Activated naive CD4-positive, alpha-beta T cell treated with anti-CD3 and anti-CD28 coated beads for 36 hours (primary cell): ENCODE results near the gene UNC119B. TPM values are rescaled to one million over a fixed set of nuclear protein-coding genes. Genes with fewer than 3 reads are reported as not detected.

Experiments used
- CTCF ChIA-PET: fragments of 350-600 bp; sonication (Branson Sonifier 250); formaldehyde crosslinking; loops from one replicate; lab custom pipeline; 2021; ENCODE audit warnings: antibody characterized with exemption; lab: Charles Lee
- DNase-seq: peaks from one replicate; pipeline ENCODE4 v3.0.0-alpha.2; 2020
- H3K27ac Mint-ChIP-seq: one replicate; pipeline ENCODE4 v1.8.0; 2021; ENCODE audit warnings: mild to moderate bottlenecking, mixed read lengths
- H3K27me3 Mint-ChIP-seq: one replicate; pipeline ENCODE4 v1.8.0; 2021; ENCODE audit warnings: low read depth, mixed read lengths
- H3K36me3 Mint-ChIP-seq: one replicate; pipeline ENCODE4 v1.8.0; 2021; ENCODE audit warnings: low read depth, mixed read lengths
- H3K4me1 Mint-ChIP-seq: one replicate; pipeline ENCODE4 v1.8.0; 2021; ENCODE audit warnings: low read depth, mixed read lengths
- H3K4me3 Mint-ChIP-seq: one replicate; pipeline ENCODE4 v1.8.0; 2021; ENCODE audit warnings: mild to moderate bottlenecking, moderate library complexity, mixed read lengths
- H3K9me3 Mint-ChIP-seq: one replicate; pipeline ENCODE4 v1.8.0; 2021; ENCODE audit warnings: mixed read lengths
- intact Hi-C: fragments of 100-400 bp; cut with micrococcal nuclease; formaldehyde crosslinking; loops from one replicate; pipeline ENCODE4 v1.15.1; 2023
- total RNA-seq, 2 experiments: library from RNA; stranded (reverse); gene quantifications; one replicate each; pipeline ENCODE4 v1.2.3, GENCODE V29; 2021

UNC119B gene
- total RNA-seq, 2 experiments from 2014 or later, result 31.9 to 32.6 TPM

DNA sequence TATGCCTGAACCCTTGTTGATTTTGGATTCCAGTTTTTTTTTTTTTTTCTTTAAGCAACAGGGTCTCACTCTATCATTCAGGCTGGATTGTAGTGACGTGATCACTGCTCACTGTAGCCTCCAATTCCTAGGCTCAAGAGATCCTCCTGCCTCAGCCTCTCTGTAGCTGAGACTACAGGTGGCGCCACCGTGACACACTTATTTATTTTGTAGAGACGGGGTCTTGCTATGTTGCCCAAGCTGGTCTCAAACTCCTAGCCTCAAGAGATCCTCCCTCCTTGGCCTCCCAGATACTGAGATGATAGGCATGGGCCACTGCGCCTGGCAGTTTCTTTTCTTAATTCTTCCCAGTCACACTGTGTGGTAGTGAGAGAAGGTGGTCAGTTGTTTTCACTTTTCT lies 40.5 kb downstream of the UNC119B start:
- CTCF ChIA-PET, result interaction anchor here (0.6 to 1.4 kb wide), 5 partner anchors 16 to 231 kb away, joined by 3 to 5 read pairs (median 4); no protein-coding TSS in a partner anchor
- Mint-ChIP-seq H3K27me3 (peaks cover 2% of the 10 kb centered on the region), H3K36me3 (peaks cover 1% of the 10 kb centered on the region), H3K4me1 (no peaks in the 10 kb centered on the region), H3K9me3 (peaks cover 5% of the 10 kb centered on the region), H3K27ac (no peak overlapping the region), H3K4me3 (no peak overlapping the region)
- intact Hi-C loops, result loop anchor here (1.0 kb wide), 1 partner anchor 220 kb away; no protein-coding TSS in a partner anchor
- DNase-seq, result peak; percentile 45

DNA sequence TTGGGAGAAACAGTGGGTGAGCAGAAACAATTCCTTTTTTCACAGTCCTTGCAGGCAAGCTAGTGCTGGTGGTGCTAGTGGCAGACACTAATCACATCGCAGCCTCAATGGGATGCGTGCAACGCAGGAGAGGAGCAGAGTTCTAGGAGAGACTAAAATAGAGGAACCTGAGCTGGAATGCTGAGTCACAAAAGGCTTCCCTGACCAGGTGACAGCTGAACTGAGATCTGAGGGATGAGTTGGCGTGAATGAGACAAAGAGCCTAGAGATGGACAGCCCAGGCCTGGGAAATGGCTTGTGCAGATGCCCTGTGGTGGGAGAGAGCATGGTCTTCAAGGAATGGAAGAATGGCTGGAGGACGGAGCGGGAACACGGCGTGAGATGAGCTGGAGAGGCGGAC lies 41.1 kb downstream of the UNC119B start:
- peaks cover 2% of the 10 kb centered on the region for H3K27me3 Mint-ChIP-seq
- H3K9me3 Mint-ChIP-seq, result peaks cover 5% of the 10 kb centered on the region
- intact Hi-C loops, result no loop called here
- H3K4me1 Mint-ChIP-seq, result no peaks in the 10 kb centered on the region
- peaks cover 1% of the 10 kb centered on the region for H3K36me3 Mint-ChIP-seq
- no peak overlapping the region for H3K4me3 Mint-ChIP-seq
- no peak overlapping the region for H3K27ac Mint-ChIP-seq
- no peak for DNase-seq
- CTCF ChIA-PET, result no interaction called here

DNA sequence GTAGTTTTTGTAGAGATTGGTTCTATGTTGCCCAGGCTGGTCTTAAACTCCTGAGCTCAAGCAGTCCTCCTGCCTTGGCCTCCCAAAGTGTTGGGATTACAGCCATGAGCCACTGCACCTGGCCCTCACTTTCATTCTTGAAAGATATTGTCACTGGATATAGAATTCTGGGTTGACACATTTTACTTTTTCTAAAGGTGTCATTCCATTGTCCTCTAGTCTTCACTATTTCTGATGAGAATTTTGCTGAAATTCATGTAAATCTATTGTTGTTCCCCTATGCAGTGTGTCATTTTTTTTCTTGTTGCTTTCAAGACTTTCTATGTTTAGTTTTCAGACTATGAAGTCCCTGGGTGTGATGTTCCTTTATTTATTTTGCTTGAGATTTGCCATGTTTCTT lies 44.5 kb downstream of the UNC119B start:
- intact Hi-C loops, result no loop called here
- H3K36me3 Mint-ChIP-seq, result peaks cover 1% of the 10 kb centered on the region
- peaks cover 2% of the 10 kb centered on the region for H3K27me3 Mint-ChIP-seq
- H3K4me1 Mint-ChIP-seq, result peaks cover 5% of the 10 kb centered on the region
- DNase-seq, result no peak
- H3K27ac Mint-ChIP-seq, result no peak overlapping the region
- H3K9me3 Mint-ChIP-seq, result peaks cover 5% of the 10 kb centered on the region
- H3K4me3 Mint-ChIP-seq, result no peak overlapping the region
- CTCF ChIA-PET, result no interaction called here

DNA sequence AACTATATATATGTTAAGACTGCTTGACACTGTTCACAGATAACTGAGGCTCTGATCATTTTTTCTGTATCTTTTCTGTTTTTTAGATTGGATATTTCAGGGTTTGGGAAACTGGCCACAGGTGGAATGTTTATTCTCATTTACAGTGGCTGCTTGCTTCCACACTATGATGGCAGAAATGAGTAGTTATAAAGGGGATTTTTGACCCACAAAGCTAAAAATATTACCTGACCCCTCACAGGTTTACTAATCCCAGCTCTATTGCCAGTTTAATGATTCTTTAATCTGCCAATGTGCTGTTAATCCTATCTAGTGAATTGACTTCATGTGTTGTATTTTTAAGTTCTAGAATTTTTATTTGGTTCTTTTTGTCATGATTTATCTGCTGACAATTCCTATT lies 45.0 kb downstream of the UNC119B start:
- DNase-seq, result no peak
- no peak overlapping the region for H3K27ac Mint-ChIP-seq
- no peak overlapping the region for H3K4me3 Mint-ChIP-seq
- H3K9me3 Mint-ChIP-seq, result peaks cover 5% of the 10 kb centered on the region
- CTCF ChIA-PET, result no interaction called here
- intact Hi-C loops, result no loop called here
- peaks cover 1% of the 10 kb centered on the region for H3K36me3 Mint-ChIP-seq
- peaks cover 5% of the 10 kb centered on the region for H3K4me1 Mint-ChIP-seq
- peaks cover 2% of the 10 kb centered on the region for H3K27me3 Mint-ChIP-seq

DNA sequence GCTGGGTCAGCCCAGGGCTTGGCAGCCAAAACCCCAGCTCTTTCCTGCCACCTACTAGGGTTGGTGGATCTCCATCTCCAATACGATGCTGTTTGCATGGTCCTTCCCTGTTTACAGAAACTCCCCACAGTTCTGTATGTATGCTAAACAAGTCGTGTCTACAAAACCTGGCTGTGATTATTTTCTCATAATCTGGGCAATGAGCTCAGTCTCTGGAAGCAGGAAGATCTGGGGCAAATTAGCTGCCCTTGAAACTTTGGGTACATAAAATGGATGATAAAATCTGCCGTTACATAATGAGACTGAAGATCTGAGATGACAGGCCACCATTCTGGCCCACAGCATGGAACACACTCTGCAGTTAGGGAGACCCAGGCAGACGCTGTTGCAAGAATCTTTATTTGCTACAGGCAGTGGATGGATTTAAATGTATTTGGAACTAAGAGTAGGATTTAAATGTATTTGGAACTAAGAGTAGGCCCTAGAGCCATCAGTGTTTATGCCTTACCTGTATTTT lies 47.0 kb downstream of the UNC119B start:
- no peak overlapping the region for H3K27ac Mint-ChIP-seq
- H3K9me3 Mint-ChIP-seq, result peaks cover 5% of the 10 kb centered on the region
- CTCF ChIA-PET, result interaction anchor here (0.8 kb wide), 1 partner anchor 336 kb away, joined by 3 read pairs; no protein-coding TSS in a partner anchor
- intact Hi-C loops, result no loop called here
- peaks cover 2% of the 10 kb centered on the region for H3K27me3 Mint-ChIP-seq
- H3K4me1 Mint-ChIP-seq, result peaks cover 10% of the 10 kb centered on the region
- no peak overlapping the region for H3K4me3 Mint-ChIP-seq
- no peak for DNase-seq
- H3K36me3 Mint-ChIP-seq, result peaks cover 1% of the 10 kb centered on the region

DNA sequence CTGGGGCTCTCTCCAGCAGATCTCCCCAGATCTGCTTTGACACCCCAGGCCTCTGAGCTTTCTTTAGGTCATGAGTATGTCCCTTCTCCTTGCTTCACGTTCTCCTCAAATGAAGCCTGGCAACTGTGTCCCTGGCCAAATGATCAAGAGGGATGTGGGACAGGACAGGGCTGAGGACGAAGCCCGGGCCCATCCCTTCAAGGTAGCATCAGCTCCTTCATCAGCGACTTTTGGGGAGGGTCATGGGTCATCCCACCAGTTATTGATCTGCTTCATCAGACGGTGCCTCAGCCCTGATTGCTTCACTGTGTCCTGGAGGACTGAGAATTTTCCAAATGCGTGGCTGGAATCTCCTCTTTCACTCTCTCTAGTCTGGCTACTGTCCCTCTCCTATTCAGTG lies 47.7 kb downstream of the UNC119B start:
- Mint-ChIP-seq H3K9me3 (peaks cover 5% of the 10 kb centered on the region), H3K27me3 (peaks cover 2% of the 10 kb centered on the region), H3K4me1 (peaks cover 11% of the 10 kb centered on the region), H3K4me3 (no peak overlapping the region), H3K36me3 (peaks cover 2% of the 10 kb centered on the region), H3K27ac (no peak overlapping the region)
- intact Hi-C loops, result no loop called here
- DNase-seq, result no peak
- CTCF ChIA-PET, result interaction anchor here (0.6 to 0.8 kb wide), 2 partner anchors 185 to 335 kb away, joined by 3 read pairs; no protein-coding TSS in a partner anchor

DNA sequence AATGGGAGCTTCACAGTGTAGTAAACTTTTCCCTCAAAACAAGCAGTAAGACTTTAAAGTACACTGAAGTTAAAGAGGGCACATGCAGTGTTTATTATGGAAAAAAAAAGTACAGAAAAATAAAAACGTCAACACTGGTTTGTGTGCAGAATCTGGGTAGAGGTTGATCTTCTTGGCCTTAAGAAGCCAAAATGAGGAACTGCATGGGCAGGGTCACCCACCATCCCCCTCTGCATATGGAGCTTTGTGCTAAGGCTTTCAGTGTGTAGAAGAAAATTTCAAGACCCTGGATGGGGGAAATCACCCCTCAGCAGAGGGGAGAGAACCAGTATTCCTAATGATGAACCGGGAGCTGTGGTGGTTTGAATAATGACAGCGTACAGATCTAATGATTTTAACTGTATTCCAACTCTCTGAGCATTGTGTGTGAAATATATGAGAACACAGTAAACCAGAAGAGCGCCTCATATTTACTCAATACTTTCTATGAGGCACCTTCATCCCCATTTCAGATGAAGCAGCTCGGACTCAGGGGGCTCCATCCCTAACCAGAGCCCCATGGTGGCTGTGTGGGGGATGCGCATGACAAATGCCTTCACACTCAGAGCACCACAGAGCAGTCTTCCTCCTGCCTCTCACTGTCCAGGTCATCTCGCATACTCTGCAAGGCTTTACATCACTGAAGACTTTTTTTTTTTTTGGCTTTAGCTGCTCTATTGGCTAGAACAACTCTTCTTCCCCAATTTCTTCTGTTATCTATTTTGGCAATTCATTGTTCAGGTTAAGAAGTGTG lies 48.7 kb downstream of the UNC119B start:
- Mint-ChIP-seq H3K9me3 (peaks cover 3% of the 10 kb centered on the region), H3K27me3 (peaks cover 2% of the 10 kb centered on the region), H3K4me3 (no peak overlapping the region), H3K27ac (no peak overlapping the region), H3K36me3 (peaks cover 1% of the 10 kb centered on the region), H3K4me1 (peaks cover 11% of the 10 kb centered on the region)
- no peak for DNase-seq
- intact Hi-C loops, result no loop called here
- CTCF ChIA-PET, result no interaction called here

DNA sequence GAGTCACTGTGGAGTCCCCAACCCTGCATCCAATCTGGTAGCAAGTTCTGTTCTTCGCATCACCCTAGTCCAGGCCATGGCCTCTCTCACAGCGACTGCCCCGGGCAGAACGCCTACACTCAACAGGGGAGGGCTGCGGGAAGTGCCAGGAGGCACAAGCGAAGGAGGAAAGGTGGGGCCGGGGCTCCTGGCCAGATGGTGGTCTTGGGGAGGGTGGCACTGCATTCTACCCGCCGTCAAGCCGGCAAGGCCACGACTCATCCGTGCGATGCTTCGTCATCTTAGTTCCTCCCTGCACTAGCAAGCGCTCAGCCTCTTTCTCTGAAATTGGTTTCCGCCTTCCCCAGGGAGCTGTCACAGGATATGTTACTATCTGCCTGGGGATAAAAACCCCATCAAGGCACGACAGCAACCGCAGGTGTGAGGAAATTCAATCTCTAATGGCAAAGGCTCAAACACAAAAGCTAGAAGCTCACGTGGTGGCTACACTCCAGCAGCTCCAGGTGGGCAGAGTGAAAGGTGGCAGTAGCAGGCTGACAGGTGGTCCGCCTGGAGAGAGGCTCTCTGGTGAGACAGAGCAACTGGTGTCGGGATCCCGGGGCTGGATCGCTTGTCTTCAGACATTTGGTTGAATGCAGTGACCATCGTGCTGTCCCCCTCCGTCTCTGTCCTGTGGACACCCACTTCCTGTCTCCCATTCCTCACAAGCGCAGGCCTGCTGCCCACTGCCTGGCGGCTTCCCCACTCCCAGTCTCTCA lies 49.5 kb downstream of the UNC119B start:
- H3K27ac Mint-ChIP-seq, result no peak overlapping the region
- H3K27me3 Mint-ChIP-seq, result peaks cover 2% of the 10 kb centered on the region
- peaks cover 11% of the 10 kb centered on the region for H3K4me1 Mint-ChIP-seq
- CTCF ChIA-PET, result no interaction called here
- peaks cover 1% of the 10 kb centered on the region for H3K36me3 Mint-ChIP-seq
- intact Hi-C loops, result no loop called here
- no peak overlapping the region for H3K4me3 Mint-ChIP-seq
- H3K9me3 Mint-ChIP-seq, result peaks cover 3% of the 10 kb centered on the region
- DNase-seq, result peak; percentile 44

DNA sequence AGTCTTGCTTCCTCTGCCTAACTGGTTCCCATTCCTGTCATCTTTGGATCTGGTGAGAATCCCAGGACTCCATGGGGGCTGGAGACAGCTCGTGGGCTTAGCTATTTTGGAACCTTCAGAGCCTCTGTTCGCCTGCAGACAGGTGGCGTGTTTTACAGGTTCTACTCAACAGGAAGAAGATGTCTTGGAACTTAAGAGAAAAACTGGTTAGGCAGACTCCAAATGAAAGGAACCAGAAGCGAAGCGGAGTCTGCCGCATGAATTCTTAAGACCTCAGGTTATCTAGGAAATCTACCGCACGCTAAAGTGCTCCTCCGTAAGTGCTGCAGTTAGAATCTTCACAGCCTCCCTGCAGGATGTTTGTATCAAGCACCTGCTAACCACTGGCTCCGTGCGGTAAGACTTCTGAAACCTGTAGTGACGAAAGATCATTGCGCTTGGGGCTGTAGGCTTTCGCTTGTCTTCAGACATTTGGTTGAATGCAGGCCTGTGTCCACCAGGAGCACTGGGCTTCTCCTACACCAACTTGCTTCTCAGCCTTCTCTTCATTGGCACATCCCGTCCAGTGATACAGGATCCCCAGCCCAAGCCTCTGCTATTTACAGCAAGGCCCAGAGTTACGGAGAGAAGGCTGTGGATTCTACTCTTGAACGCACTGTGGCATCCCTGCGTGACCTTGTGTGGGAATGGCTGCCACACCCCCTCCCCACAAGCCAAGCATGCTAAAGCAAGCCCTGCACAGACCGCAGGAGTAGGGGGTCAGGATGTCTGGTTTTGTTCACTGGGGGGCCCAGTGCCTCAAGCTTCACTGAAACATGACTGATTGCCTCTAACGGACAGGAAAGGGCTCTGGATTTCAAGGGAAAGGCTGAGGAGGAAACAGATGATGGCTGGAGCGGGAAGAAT lies 50.3 kb downstream of the UNC119B start:
- H3K4me3 Mint-ChIP-seq, result no peak overlapping the region
- H3K36me3 Mint-ChIP-seq, result peaks cover 1% of the 10 kb centered on the region
- CTCF ChIA-PET, result no interaction called here
- no peaks in the 10 kb centered on the region for H3K9me3 Mint-ChIP-seq
- peak; percentile 47 for DNase-seq
- no peak overlapping the region for H3K27ac Mint-ChIP-seq
- intact Hi-C loops, result no loop called here
- H3K27me3 Mint-ChIP-seq, result no peaks in the 10 kb centered on the region
- H3K4me1 Mint-ChIP-seq, result peaks cover 11% of the 10 kb centered on the region

DNA sequence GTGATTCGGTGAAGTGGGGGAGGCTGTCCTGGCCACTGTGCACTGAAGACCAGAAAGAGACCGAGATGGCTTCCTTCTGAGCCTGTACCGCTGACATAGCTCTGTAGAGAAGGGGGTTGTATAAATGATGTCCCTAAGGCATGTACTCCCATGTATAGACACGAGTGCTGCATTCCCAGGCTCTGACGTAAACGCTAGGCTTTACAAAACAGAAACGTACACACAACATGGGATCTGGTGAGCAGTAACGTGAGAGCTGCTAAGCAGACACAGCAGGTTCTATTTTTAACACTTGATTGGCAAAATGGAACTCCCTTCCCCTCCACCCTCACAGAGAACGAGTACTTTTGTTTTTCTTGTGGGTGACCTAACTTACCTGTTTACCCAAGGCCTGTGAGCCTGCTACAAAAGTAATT lies 51.3 kb downstream of the UNC119B start:
- Mint-ChIP-seq H3K27ac (peak overlapping the region; percentile 8), H3K4me3 (no peak overlapping the region), H3K4me1 (peaks cover 11% of the 10 kb centered on the region), H3K36me3 (peaks cover 1% of the 10 kb centered on the region), H3K9me3 (no peaks in the 10 kb centered on the region), H3K27me3 (no peaks in the 10 kb centered on the region)
- intact Hi-C loops, result no loop called here
- DNase-seq, result no peak
- CTCF ChIA-PET, result interaction anchor here (0.5 to 1.3 kb wide), 4 partner anchors 9 to 324 kb away, joined by 3 to 6 read pairs (median 4); no protein-coding TSS in a partner anchor

DNA sequence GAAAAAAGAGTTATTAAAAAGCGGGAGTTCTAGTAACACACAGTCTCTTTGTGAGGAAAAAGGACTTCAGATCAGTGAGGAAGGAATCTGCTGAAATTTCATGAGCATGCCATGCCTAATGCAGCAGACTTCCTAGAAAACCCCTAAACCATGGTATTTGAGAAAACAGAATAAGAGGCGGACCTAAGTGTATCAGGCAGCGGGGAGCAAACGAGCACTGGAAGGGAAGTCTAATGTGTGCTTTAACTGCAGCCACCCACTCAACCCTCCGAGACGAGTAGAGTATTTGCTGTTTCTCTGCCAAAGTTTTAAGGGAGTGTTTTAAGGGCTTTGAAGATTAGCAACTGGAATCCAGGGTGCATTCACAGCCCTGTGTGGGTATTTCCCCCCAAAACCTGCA lies 51.8 kb downstream of the UNC119B start:
- Mint-ChIP-seq H3K4me1 (peaks cover 11% of the 10 kb centered on the region), H3K27me3 (no peaks in the 10 kb centered on the region), H3K4me3 (no peak overlapping the region), H3K36me3 (peaks cover 1% of the 10 kb centered on the region), H3K9me3 (no peaks in the 10 kb centered on the region), H3K27ac (peak overlapping the region; percentile 8)
- CTCF ChIA-PET, result interaction anchor here (0.5 to 1.4 kb wide), 5 partner anchors 9 to 325 kb away, joined by 3 to 6 read pairs (median 3); no protein-coding TSS in a partner anchor
- intact Hi-C loops, result no loop called here
- no peak for DNase-seq
